22Rv1 (cell line): Measurements from ENCODE around the gene FAF1.

Source experiments
- H3K27ac ChIP-seq: fragments of 450-650 bp; 2 replicates; pipeline ENCODE4 v1.5.1; 2017
- ZFX ChIP-seq: fragments of 450-650 bp; IDR thresholded peaks from 2 replicates; pipeline ENCODE4 v1.6.1; 2017; ENCODE audit warnings: antibody characterized with exemption, borderline replicate concordance
- TF ChIP-seq, protein P1 (sequence below): fragments of 450-650 bp; IDR thresholded peaks from 2 replicates; pipeline ENCODE4 v1.5.1; 2017; ENCODE audit warnings: mild to moderate bottlenecking

Gene FAF1

DNA sequence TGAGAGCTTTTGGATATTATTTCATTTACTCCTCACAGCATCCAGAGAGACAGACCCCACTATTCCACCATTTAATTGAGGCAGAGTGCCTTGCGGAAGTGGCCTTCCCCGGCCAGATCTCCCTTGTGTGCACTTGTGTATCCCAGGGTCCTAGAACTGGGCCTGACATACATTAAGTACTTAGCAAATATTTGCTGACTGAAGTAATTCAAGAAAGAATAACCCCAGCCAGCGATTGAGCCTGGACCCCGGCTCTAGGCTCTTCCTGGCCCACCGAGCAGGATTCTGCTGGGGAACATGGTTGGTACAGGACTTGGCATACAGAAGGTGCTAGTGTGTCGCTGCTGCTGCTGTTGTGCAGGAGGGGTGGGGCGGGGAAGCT, 545.2 kb downstream of the FAF1 start:
- no peak for TF ChIP-seq ZFX
- TF ChIP-seq, protein P1, sequence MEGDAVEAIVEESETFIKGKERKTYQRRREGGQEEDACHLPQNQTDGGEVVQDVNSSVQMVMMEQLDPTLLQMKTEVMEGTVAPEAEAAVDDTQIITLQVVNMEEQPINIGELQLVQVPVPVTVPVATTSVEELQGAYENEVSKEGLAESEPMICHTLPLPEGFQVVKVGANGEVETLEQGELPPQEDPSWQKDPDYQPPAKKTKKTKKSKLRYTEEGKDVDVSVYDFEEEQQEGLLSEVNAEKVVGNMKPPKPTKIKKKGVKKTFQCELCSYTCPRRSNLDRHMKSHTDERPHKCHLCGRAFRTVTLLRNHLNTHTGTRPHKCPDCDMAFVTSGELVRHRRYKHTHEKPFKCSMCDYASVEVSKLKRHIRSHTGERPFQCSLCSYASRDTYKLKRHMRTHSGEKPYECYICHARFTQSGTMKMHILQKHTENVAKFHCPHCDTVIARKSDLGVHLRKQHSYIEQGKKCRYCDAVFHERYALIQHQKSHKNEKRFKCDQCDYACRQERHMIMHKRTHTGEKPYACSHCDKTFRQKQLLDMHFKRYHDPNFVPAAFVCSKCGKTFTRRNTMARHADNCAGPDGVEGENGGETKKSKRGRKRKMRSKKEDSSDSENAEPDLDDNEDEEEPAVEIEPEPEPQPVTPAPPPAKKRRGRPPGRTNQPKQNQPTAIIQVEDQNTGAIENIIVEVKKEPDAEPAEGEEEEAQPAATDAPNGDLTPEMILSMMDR = no peak
- no peak overlapping the region for H3K27ac ChIP-seq

DNA sequence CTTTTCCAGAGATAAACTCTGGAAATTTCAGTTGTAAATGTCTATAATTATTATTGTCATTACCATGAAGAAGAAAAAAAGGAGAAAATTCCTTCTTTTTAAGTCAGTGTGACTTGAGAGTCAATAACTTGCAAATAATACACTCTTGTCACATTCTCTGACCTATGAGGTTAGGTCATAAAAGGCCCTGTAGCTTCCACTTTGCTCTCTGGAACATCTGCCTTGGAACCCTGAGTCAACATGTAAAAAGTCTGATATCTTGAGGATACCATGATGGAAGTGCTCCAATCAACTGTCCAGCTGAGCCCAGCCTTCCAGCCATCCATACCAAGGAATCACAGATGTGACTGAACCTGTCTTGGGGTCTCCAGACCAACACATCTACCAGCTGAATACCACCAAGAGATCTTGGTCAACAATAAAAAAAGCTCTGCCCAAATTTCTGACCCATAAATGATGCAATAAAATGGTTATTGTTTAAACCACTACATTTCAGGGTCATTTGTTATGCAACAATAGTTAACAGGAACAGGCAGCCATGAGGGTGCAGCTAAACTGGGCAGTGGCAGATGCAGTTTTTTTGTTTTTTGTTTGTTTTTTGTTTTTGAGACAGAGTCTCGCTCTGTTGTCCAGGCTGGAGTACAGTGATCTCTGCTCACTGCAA, 547.1 kb downstream of the FAF1 start:
- no peak for TF ChIP-seq ZFX
- TF ChIP-seq, protein P1 = no peak
- H3K27ac ChIP-seq = no peak overlapping the region

DNA sequence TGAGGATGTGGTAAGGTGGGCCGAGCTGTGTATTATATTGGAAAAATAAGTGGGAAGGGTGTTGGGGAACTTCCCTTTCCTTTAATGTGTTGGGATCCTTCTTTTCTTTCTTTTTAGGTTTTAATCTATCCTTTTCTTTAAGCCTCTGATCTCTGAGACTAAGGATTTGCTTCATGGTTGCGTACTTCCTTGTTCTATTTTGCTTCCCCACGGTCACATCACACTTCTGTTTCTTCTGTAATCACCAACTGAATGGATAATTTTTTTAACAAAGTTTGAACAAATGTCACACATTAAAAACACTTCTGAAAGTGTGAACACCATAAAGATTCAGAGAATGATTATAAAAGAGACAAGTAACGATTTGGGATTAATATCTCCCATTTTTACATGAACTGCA, 554.3 kb downstream of the FAF1 start:
- H3K27ac ChIP-seq = no peak overlapping the region
- TF ChIP-seq, protein P1 = no peak
- TF ChIP-seq ZFX = no peak

DNA sequence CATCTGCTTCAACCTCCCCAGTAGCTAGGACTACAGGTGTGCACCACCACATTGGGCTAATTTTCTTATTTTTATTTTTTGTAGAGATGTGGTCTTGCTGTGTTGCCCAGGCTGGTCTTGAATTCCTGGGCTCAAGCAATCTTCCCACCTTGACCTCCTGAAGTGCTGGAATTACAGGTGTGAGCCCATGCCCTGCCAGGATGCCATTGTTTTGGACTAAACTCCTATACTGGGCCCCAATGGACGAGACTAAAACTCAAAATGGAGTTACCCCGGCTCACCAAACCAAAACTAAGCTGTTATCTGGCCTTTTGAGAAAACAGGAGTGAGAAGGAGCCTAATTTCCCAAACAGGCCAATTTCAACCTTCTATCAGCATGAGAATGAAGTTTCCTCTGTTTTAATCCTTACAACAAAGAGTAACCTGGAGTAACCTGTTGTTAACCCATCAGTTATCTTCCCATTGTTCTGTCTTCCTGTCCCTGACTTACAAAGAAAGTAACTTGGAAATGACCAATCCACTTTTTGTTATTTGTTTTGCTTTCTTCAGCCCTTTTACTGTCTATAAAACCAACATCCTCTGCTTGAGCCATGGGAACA, 566.4 kb downstream of the FAF1 start:
- no peak for TF ChIP-seq ZFX
- TF ChIP-seq, protein P1 = no peak
- no peak overlapping the region for H3K27ac ChIP-seq
